SK-MEL-5 (cell line): Measurements from ENCODE around the gene C18orf54. TPM values are rescaled to one million over a fixed set of nuclear protein-coding genes. Genes with fewer than 3 reads are reported as not detected.
"Not testable (repeated sequence)": the region's sequence is repeated elsewhere in the genome, so short reads cannot be mapped to it uniquely, and the experiment has no call there.

Source experiments
- DNase-seq: peaks from one replicate; pipeline ENCODE4 v3.0.0-alpha.2; 2016; ENCODE audit warnings: low read depth, low spot score
- in situ Hi-C: cut with HindIII; loops from 2 replicates; pipeline ENCODE4 v1.10.0; 2016; ENCODE audit warnings: low sequenced_read_pairs, high pct_unique_total_duplicates, low pct_unique_long_range_greater_than_20kb
- total RNA-seq: library from RNA; depleted of rRNA; stranded (reverse); fragments of >200 nt; shearing (Covaris generic); gene quantifications from 2 replicates; pipeline ENCODE4 v1.2.3, GENCODE V29; 2014

Gene C18orf54
- total RNA-seq, 1 experiment from 2014 or later = 1.6 TPM

GRCh38 chr18:54382076-54382475 is 24.4 kb downstream of the C18orf54 start:
- no peak for DNase-seq
- in situ Hi-C loops = no loop called here

GRCh38 chr18:54382733-54383252 is 25.1 kb downstream of the C18orf54 start:
- no peak for DNase-seq
- in situ Hi-C loops = no loop called here

GRCh38 chr18:54386043-54386442 is 28.3 kb downstream of the C18orf54 start:
- no peak for DNase-seq
- in situ Hi-C loops = no loop called here

GRCh38 chr18:54386800-54387495 is 29.2 kb downstream of the C18orf54 start:
- DNase-seq, in situ Hi-C loops: not testable (repeated sequence)

GRCh38 chr18:54387631-54388030 is 29.9 kb downstream of the C18orf54 start:
- in situ Hi-C loops = no loop called here
- no peak for DNase-seq

GRCh38 chr18:54388203-54389142 is 30.8 kb downstream of the C18orf54 start:
- peak; percentile 25 for DNase-seq

GRCh38 chr18:54389143-54389505 is 31.4 kb downstream of the C18orf54 start:
- no peak for DNase-seq
- in situ Hi-C loops = no loop called here

More at GRCh38 chr18:54388203-54389142, 30.8 kb downstream of the C18orf54 start:
- in situ Hi-C loops = no loop called here

GRCh38 chr18:54390838-54391237 is 33.1 kb downstream of the C18orf54 start:
- no peak for DNase-seq
- in situ Hi-C loops = no loop called here

GRCh38 chr18:54392543-54393023 is 34.9 kb downstream of the C18orf54 start:
- DNase-seq = peak; percentile 82
- in situ Hi-C loops = no loop called here

GRCh38 chr18:54393648-54394294 is 36.1 kb downstream of the C18orf54 start:
- no peak for DNase-seq
- in situ Hi-C loops = no loop called here

GRCh38 chr18:54396760-54397159 is 39.1 kb downstream of the C18orf54 start:
- in situ Hi-C loops = no loop called here
- no peak for DNase-seq

- in situ Hi-C loops = no loop called here
- DNase-seq = peak; percentile 11
These were observed 47.6 kb downstream of the C18orf54 start for GRCh38 chr18:54405290-54405689.

GRCh38 chr18:54411781-54412180 is 54.1 kb downstream of the C18orf54 start:
- in situ Hi-C loops = no loop called here
- no peak for DNase-seq

- no peak for DNase-seq
- in situ Hi-C loops = no loop called here
These were observed 57.4 kb downstream of the C18orf54 start for GRCh38 chr18:54415086-54415485.

GRCh38 chr18:54416436-54416835 is 58.7 kb downstream of the C18orf54 start:
- DNase-seq = no peak
- in situ Hi-C loops = no loop called here

GRCh38 chr18:54423831-54424230 is 66.1 kb downstream of the C18orf54 start:
- in situ Hi-C loops = no loop called here
- DNase-seq = no peak

GRCh38 chr18:54426085-54426665 is 68.5 kb downstream of the C18orf54 start:
- in situ Hi-C loops = no loop called here
- no peak for DNase-seq
